ENCODE measurements around the gene ATXN1. TPM values are rescaled to one million over a fixed set of nuclear protein-coding genes. Genes with fewer than 3 reads are reported as not detected.
"Not testable (repeated sequence)": the region's sequence is repeated elsewhere in the genome, so short reads cannot be mapped to it uniquely, and the experiment has no call there.

Gene ATXN1
- total RNA-seq, 2 experiments from 2014 or later = 83.1 to 89.4 TPM

GRCh38 chr6:16632101-16632500 is 129.2 kb downstream of the ATXN1 start:
- CTCF ChIA-PET = no interaction called here
- Mint-ChIP-seq H3K27ac (no peak overlapping the region), H3K27me3 (no peaks in the 10 kb centered on the region), H3K4me1 (peaks cover 43% of the 10 kb centered on the region), H3K4me3 (no peak overlapping the region), H3K9me3 (peaks cover 3% of the 10 kb centered on the region), H3K36me3 (ENCODE audit: low read depth) (peaks cover 50% of the 10 kb centered on the region)
- POLR2A ChIA-PET = interaction anchor here (0.8 to 1.1 kb wide), 2 partner anchors 19 to 39 kb away, joined by 3 read pairs; no protein-coding TSS in a partner anchor
- no peak for DNase-seq

GRCh38 chr6:16630026-16630643 is 131.1 kb downstream of the ATXN1 start:
- Mint-ChIP-seq H3K4me1 (peaks cover 28% of the 10 kb centered on the region), H3K27me3 (no peaks in the 10 kb centered on the region), H3K9me3 (peaks cover 3% of the 10 kb centered on the region), H3K27ac (no peak overlapping the region), H3K36me3 (ENCODE audit: low read depth) (peaks cover 49% of the 10 kb centered on the region), H3K4me3 (no peak overlapping the region)
- POLR2A ChIA-PET = no interaction called here
- CTCF ChIA-PET = no interaction called here
- DNase-seq = no peak

GRCh38 chr6:16628580-16628979 is 132.7 kb downstream of the ATXN1 start:
- H3K9me3 Mint-ChIP-seq, DNase-seq, H3K4me3 Mint-ChIP-seq, CTCF ChIA-PET, H3K27ac Mint-ChIP-seq, H3K27me3 Mint-ChIP-seq: not testable (repeated sequence)
- POLR2A ChIA-PET = interaction anchor here (1.4 kb wide), 1 partner anchor 12 kb away, joined by 3 read pairs; no protein-coding TSS in a partner anchor
- Mint-ChIP-seq H3K36me3 (ENCODE audit: low read depth) (peaks cover 57% of the 10 kb centered on the region), H3K4me1 (peaks cover 21% of the 10 kb centered on the region)

- no peak overlapping the region for H3K4me3 Mint-ChIP-seq
- H3K9me3 Mint-ChIP-seq = peaks cover 3% of the 10 kb centered on the region
- H3K27me3 Mint-ChIP-seq = no peaks in the 10 kb centered on the region
- H3K27ac Mint-ChIP-seq = no peak overlapping the region
- peaks cover 30% of the 10 kb centered on the region for H3K4me1 Mint-ChIP-seq
- peaks cover 57% of the 10 kb centered on the region for H3K36me3 Mint-ChIP-seq (ENCODE audit: low read depth)
- POLR2A ChIA-PET = no interaction called here
- CTCF ChIA-PET = no interaction called here
- DNase-seq = no peak
These were observed 134.6 kb downstream of the ATXN1 start for GRCh38 chr6:16626650-16627049.

- Mint-ChIP-seq H3K27ac (no peak overlapping the region), H3K36me3 (ENCODE audit: low read depth) (peaks cover 54% of the 10 kb centered on the region), H3K4me3 (no peak overlapping the region), H3K9me3 (peaks cover 3% of the 10 kb centered on the region), H3K27me3 (no peaks in the 10 kb centered on the region), H3K4me1 (peaks cover 36% of the 10 kb centered on the region)
- no peak for DNase-seq
- CTCF ChIA-PET = interaction anchor here (1.6 kb wide), 1 partner anchor 110 kb away, joined by 3 read pairs; no protein-coding TSS in a partner anchor
- POLR2A ChIA-PET = no interaction called here
These were observed 135.7 kb downstream of the ATXN1 start for GRCh38 chr6:16625291-16626265.

- CTCF ChIA-PET = interaction anchor here (1.6 kb wide), 1 partner anchor 109 kb away, joined by 3 read pairs; no protein-coding TSS in a partner anchor
- peaks cover 44% of the 10 kb centered on the region for H3K4me1 Mint-ChIP-seq
- POLR2A ChIA-PET = no interaction called here
- H3K27me3 Mint-ChIP-seq = no peaks in the 10 kb centered on the region
- no peak overlapping the region for H3K4me3 Mint-ChIP-seq
- peaks cover 47% of the 10 kb centered on the region for H3K36me3 Mint-ChIP-seq (ENCODE audit: low read depth)
- H3K27ac Mint-ChIP-seq = no peak overlapping the region
- no peaks in the 10 kb centered on the region for H3K9me3 Mint-ChIP-seq
- DNase-seq = no peak
These were observed 136.5 kb downstream of the ATXN1 start for GRCh38 chr6:16624636-16625290.

GRCh38 chr6:16623731-16624130 is 137.5 kb downstream of the ATXN1 start:
- H3K4me1 Mint-ChIP-seq = peaks cover 54% of the 10 kb centered on the region
- no peak for DNase-seq
- H3K9me3 Mint-ChIP-seq = no peaks in the 10 kb centered on the region
- H3K27me3 Mint-ChIP-seq = no peaks in the 10 kb centered on the region
- POLR2A ChIA-PET = no interaction called here
- CTCF ChIA-PET = no interaction called here
- H3K4me3 Mint-ChIP-seq = no peak overlapping the region
- H3K36me3 Mint-ChIP-seq (ENCODE audit: low read depth) = peaks cover 41% of the 10 kb centered on the region
- no peak overlapping the region for H3K27ac Mint-ChIP-seq

- POLR2A ChIA-PET = interaction anchor here (1.0 to 1.3 kb wide), 2 partner anchors 21 to 67 kb away, joined by 5 to 6 read pairs; no protein-coding TSS in a partner anchor
- no peak overlapping the region for H3K27ac Mint-ChIP-seq
- CTCF ChIA-PET = interaction anchor here (0.5 kb wide), 1 partner anchor 15 kb away, joined by 4 read pairs; no protein-coding TSS in a partner anchor
- H3K4me3 Mint-ChIP-seq = no peak overlapping the region
- no peaks in the 10 kb centered on the region for H3K9me3 Mint-ChIP-seq
- no peaks in the 10 kb centered on the region for H3K27me3 Mint-ChIP-seq
- peaks cover 38% of the 10 kb centered on the region for H3K36me3 Mint-ChIP-seq (ENCODE audit: low read depth)
- H3K4me1 Mint-ChIP-seq = peaks cover 57% of the 10 kb centered on the region
- DNase-seq = no peak
These were observed 138.1 kb downstream of the ATXN1 start for GRCh38 chr6:16623029-16623653.

- POLR2A ChIA-PET = interaction anchor here (0.6 to 1.3 kb wide), 6 partner anchors 20 to 139 kb away, joined by 3 to 6 read pairs (median 4); partner anchors contain the start of gene ATXN1
- CTCF ChIA-PET = interaction anchor here (0.5 to 1.1 kb wide), 3 partner anchors 12 to 464 kb away, joined by 3 to 4 read pairs (median 3); no protein-coding TSS in a partner anchor
- Mint-ChIP-seq H3K4me1 (peaks cover 58% of the 10 kb centered on the region), H3K27me3 (no peaks in the 10 kb centered on the region), H3K36me3 (ENCODE audit: low read depth) (peaks cover 35% of the 10 kb centered on the region), H3K9me3 (no peaks in the 10 kb centered on the region), H3K4me3 (no peak overlapping the region), H3K27ac (no peak overlapping the region)
- DNase-seq = no peak
These were observed 139.1 kb downstream of the ATXN1 start for GRCh38 chr6:16622193-16622592.

- CTCF ChIA-PET = interaction anchor here (1.1 kb wide), 1 partner anchor 13 kb away, joined by 4 read pairs; no protein-coding TSS in a partner anchor
- Mint-ChIP-seq H3K4me3 (no peak overlapping the region), H3K27ac (no peak overlapping the region), H3K4me1 (peaks cover 58% of the 10 kb centered on the region), H3K36me3 (ENCODE audit: low read depth) (peaks cover 31% of the 10 kb centered on the region), H3K27me3 (no peaks in the 10 kb centered on the region), H3K9me3 (no peaks in the 10 kb centered on the region)
- POLR2A ChIA-PET = interaction anchor here (1.5 to 2.1 kb wide), 3 partner anchors 18 to 91 kb away, joined by 3 to 10 read pairs (median 6); no protein-coding TSS in a partner anchor
- DNase-seq = no peak
These were observed 140.3 kb downstream of the ATXN1 start for GRCh38 chr6:16621002-16621401.

- Mint-ChIP-seq H3K4me1 (peaks cover 53% of the 10 kb centered on the region), H3K27ac (peak overlapping the region; percentile 48)
These were observed 141.5 kb downstream of the ATXN1 start for GRCh38 chr6:16619777-16620176.

GRCh38 chr6:16618962-16619361 is 142.3 kb downstream of the ATXN1 start:
- no peak overlapping the region for H3K27ac Mint-ChIP-seq
- no peak for DNase-seq
- no peaks in the 10 kb centered on the region for H3K27me3 Mint-ChIP-seq
- H3K36me3 Mint-ChIP-seq (ENCODE audit: low read depth) = peaks cover 30% of the 10 kb centered on the region
- no peak overlapping the region for H3K4me3 Mint-ChIP-seq
- ChIA-PET CTCF (interaction anchor here (1.0 kb wide), 1 partner anchor 73 kb away, joined by 3 read pairs; no protein-coding TSS in a partner anchor), POLR2A (interaction anchor here (2.1 kb wide), 1 partner anchor 32 kb away, joined by 10 read pairs; no protein-coding TSS in a partner anchor)
- H3K4me1 Mint-ChIP-seq = peaks cover 52% of the 10 kb centered on the region
- no peaks in the 10 kb centered on the region for H3K9me3 Mint-ChIP-seq

More at GRCh38 chr6:16619777-16620176, 141.5 kb downstream of the ATXN1 start:
- CTCF ChIA-PET = interaction anchor here (0.7 to 1.0 kb wide), 4 partner anchors 14 to 109 kb away, joined by 3 to 4 read pairs (median 4); no protein-coding TSS in a partner anchor
- peaks cover 25% of the 10 kb centered on the region for H3K36me3 Mint-ChIP-seq (ENCODE audit: low read depth)
- POLR2A ChIA-PET = interaction anchor here (1.3 to 2.1 kb wide), 4 partner anchors 14 to 92 kb away, joined by 3 to 10 read pairs (median 5); no protein-coding TSS in a partner anchor
- no peaks in the 10 kb centered on the region for H3K27me3 Mint-ChIP-seq
- DNase-seq = no peak
- no peaks in the 10 kb centered on the region for H3K9me3 Mint-ChIP-seq
- H3K4me3 Mint-ChIP-seq = no peak overlapping the region
